Measurements from ENCODE around the gene SPI1.

DNA sequence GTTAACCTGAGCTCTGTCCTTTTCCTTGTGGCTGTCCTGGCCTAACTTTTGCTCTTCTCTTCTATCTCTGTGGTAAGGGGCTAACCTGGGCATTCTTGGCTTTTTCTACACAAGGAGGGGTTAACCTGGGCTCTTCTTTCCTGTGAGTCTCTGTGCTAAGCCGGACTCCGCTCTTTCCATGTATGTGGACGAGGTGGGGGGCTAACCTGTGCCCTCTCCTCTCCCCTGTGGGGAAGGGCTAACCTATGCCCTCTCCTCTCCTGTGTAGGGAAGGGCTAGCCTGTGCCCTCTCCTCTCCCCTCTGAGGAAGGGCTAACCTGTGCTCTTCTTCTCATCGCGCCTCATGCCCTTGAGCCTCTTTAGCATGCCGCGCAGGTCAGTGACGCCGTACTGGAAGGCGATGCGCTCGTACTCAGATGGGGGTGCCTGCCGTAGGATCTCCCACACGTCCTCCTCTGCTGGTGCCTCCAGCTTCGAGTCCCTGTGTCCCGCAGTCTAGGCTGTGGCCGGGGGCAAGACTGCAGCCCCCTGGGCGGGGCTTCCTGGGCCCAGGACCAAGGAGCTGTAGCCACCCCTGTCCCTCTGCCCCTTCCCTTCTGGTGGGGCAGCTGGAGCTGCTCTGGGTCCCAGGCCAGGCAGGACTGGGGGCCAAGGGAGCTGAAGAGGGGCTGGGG, 32.3 kb downstream of the SPI1 start:
- TF ChIP-seq, protein P1, sequence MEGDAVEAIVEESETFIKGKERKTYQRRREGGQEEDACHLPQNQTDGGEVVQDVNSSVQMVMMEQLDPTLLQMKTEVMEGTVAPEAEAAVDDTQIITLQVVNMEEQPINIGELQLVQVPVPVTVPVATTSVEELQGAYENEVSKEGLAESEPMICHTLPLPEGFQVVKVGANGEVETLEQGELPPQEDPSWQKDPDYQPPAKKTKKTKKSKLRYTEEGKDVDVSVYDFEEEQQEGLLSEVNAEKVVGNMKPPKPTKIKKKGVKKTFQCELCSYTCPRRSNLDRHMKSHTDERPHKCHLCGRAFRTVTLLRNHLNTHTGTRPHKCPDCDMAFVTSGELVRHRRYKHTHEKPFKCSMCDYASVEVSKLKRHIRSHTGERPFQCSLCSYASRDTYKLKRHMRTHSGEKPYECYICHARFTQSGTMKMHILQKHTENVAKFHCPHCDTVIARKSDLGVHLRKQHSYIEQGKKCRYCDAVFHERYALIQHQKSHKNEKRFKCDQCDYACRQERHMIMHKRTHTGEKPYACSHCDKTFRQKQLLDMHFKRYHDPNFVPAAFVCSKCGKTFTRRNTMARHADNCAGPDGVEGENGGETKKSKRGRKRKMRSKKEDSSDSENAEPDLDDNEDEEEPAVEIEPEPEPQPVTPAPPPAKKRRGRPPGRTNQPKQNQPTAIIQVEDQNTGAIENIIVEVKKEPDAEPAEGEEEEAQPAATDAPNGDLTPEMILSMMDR (IDR thresholded peaks at IDR 0.05; ENCODE audit: poor library complexity), result no peak
- TF ChIP-seq EZH2 (IDR thresholded peaks at IDR 0.05; ENCODE audit: borderline replicate concordance) (no peak), EZH2phosphoT487 (IDR thresholded peaks at IDR 0.05; ENCODE audit: low read depth, severe bottlenecking, unreplicated experiment) (no peak)
